CD4-positive, alpha-beta T cell treated with Interferon gamma for 1 hour (primary cell): ENCODE measurements around the gene GLI3.

Experiments
- DNase-seq: peaks from one replicate; pipeline ENCODE4 v3.0.0-alpha.2; 2020

The GLI3 gene

GRCh38 chr7:41912851-41913567 lies 324.0 kb downstream of the GLI3 start:
- DNase-seq, result no peak

GRCh38 chr7:41912426-41912825 lies 324.6 kb downstream of the GLI3 start:
- no peak for DNase-seq

DNA sequence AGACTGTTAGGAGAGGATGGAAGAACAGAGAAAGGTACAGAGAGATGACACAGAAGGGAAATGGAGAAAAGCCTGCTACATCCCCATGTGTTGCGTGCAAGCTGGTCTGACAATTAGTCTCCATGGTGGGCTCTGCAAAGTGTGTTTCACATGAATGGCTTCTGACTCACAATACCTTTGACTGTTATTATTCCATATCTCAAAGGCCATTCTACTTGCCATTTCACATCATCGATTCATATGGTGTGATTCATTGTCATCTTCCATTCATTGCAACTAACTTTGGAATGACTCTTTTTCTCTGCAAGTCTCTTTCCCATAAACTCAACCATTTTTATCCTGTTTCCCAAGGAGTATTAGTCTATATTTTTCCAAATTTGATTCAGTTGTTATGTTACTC lies 325.2 kb downstream of the GLI3 start:
- no peak for DNase-seq
